Endothelial cell of umbilical vein (primary cell): ENCODE results near the gene ADAMTS17. TPM values are rescaled to one million over a fixed set of nuclear protein-coding genes. Genes with fewer than 3 reads are reported as not detected.

Experiments
- BruUV-seq: library from RNA; stranded (reverse); fragments of 400-500 nt; replicated peaks from 2 replicates; lab custom pipeline; 2021; lab: Mats Ljungman, UMichigan
- CTCF ChIA-PET: fragments of 300-600, 350-600 bp; sonication (Branson Sonifier 250); formaldehyde crosslinking; loops from one replicate; lab custom pipeline; 2021; ENCODE audit warnings: antibody characterized with exemption, inconsistent platforms; lab: Charles Lee
- POLR2A ChIA-PET: fragments of 300-600, 350-600 bp; sonication (Branson Sonifier 250); formaldehyde crosslinking; loops from one replicate; lab custom pipeline; 2021; ENCODE audit warnings: antibody characterized with exemption, inconsistent platforms; lab: Charles Lee
- DNase-seq: peaks from one replicate; pipeline ENCODE4 v3.0.0-alpha.2; 2011; ENCODE audit warnings: low read depth, low spot score
- FAIRE-seq: peaks from 2 replicates; lab custom pipeline; 2011; peaks lifted over from hg19 to GRCh38; lab: Jason Lieb, UNC
- H2AFZ ChIP-seq: 2 replicates; pipeline ENCODE4 v1.6.0; 2012; ENCODE audit warnings: low read depth, low read length, control low read depth, inconsistent platforms
- H3K27ac ChIP-seq: 2 replicates; pipeline ENCODE4 v1.5.1; 2011; ENCODE audit warnings: low read depth, mild to moderate bottlenecking, control low read depth, low read length, moderate library complexity; ENCODE audit not compliant: insufficient read depth
- H3K27me3 ChIP-seq, 2 experiments: 2 replicates each; pipeline versions ENCODE4 v1.6.0 to v1.6.1; 2011; ENCODE audit warnings: low read length in 2 of 2, mixed read lengths in 1 of 2; ENCODE audit not compliant: control insufficient read depth in 2 of 2, insufficient read depth in 2 of 2
- H3K36me3 ChIP-seq, 2 experiments: 2 replicates in 1 of 2; 3 replicates in 1 of 2; pipeline ENCODE4 v1.5.1; 2011; ENCODE audit warnings: low read length in 2 of 2, mild to moderate bottlenecking in 1 of 2, moderate library complexity in 1 of 2; ENCODE audit not compliant: control insufficient read depth in 2 of 2, insufficient read depth in 2 of 2; ENCODE audit errors: extremely low read depth in 1 of 2
- H3K4me1 ChIP-seq: 3 replicates; pipeline ENCODE4 v1.5.1; 2011; ENCODE audit warnings: mild to moderate bottlenecking, low read length; ENCODE audit not compliant: control insufficient read depth, insufficient read depth; ENCODE audit errors: extremely low read depth
- H3K4me2 ChIP-seq: 2 replicates; pipeline ENCODE4 v1.6.1; 2011; ENCODE audit warnings: low read length, control low read depth, mixed read lengths; ENCODE audit not compliant: insufficient read depth
- H3K4me3 ChIP-seq, 3 experiments: fragments of 200-600 bp in 1 of 3; sonication (generic), shearing (Covaris generic) in 1 of 3; replicated peaks in 1 of 3; 2 replicates each; pipeline ENCODE4 v1.5.1; 2011 to 2016; ENCODE audit warnings: control low read depth in 3 of 3, low read length in 3 of 3, mild to moderate bottlenecking in 2 of 3, inconsistent platforms in 1 of 3, low read depth in 1 of 3, moderate library complexity in 1 of 3; ENCODE audit not compliant: insufficient read depth in 1 of 3
- H3K79me2 ChIP-seq: 2 replicates; pipeline ENCODE4 v1.6.0; 2012; ENCODE audit warnings: low read length, inconsistent platforms; ENCODE audit not compliant: control insufficient read depth, insufficient read depth
- H3K9ac ChIP-seq: replicated peaks from 2 replicates; pipeline ENCODE3; 2011; ENCODE audit warnings: low read length, control low read depth; ENCODE audit not compliant: insufficient read depth; ENCODE audit errors: extremely low read depth
- H3K9me1 ChIP-seq: replicated peaks from 3 replicates; pipeline ENCODE4 v1.6.0; 2011; ENCODE audit warnings: mild to moderate bottlenecking, low read length; ENCODE audit not compliant: control insufficient read depth, insufficient read depth; ENCODE audit errors: extremely low read depth
- H3K9me3 ChIP-seq: replicated peaks from 2 replicates; pipeline ENCODE4 v1.5.1; 2012; ENCODE audit warnings: low read length, inconsistent platforms; ENCODE audit not compliant: control insufficient read depth, insufficient read depth
- H4K20me1 ChIP-seq: replicated peaks from 2 replicates; pipeline ENCODE3; 2011; ENCODE audit warnings: mild to moderate bottlenecking, low read length; ENCODE audit not compliant: control insufficient read depth, insufficient read depth; ENCODE audit errors: extremely low read depth
- CTCF ChIP-seq, 2 donors: IDR thresholded peaks; 1 replicate in 1 of 2; 2 replicates in 1 of 2; pipeline ENCODE4 v1.5.1; 2011; ENCODE audit warnings: low read length in 2 of 2, mild to moderate bottlenecking in 2 of 2, moderate library complexity in 2 of 2, control low read depth in 1 of 2, inconsistent platforms in 1 of 2, low read depth in 1 of 2; ENCODE audit not compliant: insufficient read depth in 1 of 2; ENCODE audit errors: extremely low read depth in 1 of 2
- EZH2 ChIP-seq: IDR thresholded peaks from 2 replicates; pipeline ENCODE4 v1.6.1; 2012; ENCODE audit warnings: borderline replicate concordance, low read depth, mild to moderate bottlenecking, moderate library complexity, low read length, inconsistent platforms; ENCODE audit not compliant: severe bottlenecking
- FOS ChIP-seq: IDR thresholded peaks from 2 replicates; pipeline ENCODE4 v1.6.1; 2011; ENCODE audit warnings: mild to moderate bottlenecking, low read length, moderate library complexity, borderline replicate concordance; ENCODE audit not compliant: insufficient read depth
- GATA2 ChIP-seq: IDR thresholded peaks from 2 replicates; pipeline ENCODE4 v1.7.0; 2011; ENCODE audit warnings: low read depth, mild to moderate bottlenecking, moderate library complexity, mixed read lengths, low read length; ENCODE audit not compliant: insufficient read length, insufficient read depth
- JUN ChIP-seq: IDR thresholded peaks from 2 replicates; pipeline ENCODE4 v1.6.1; 2011; ENCODE audit warnings: borderline replicate concordance, low read depth; ENCODE audit not compliant: insufficient read length, insufficient read depth
- MAX ChIP-seq: IDR thresholded peaks from 2 replicates; pipeline ENCODE4 v1.6.1; 2011; ENCODE audit not compliant: insufficient read depth, insufficient read length
- MYC ChIP-seq: IDR thresholded peaks from one replicate; pipeline ENCODE4 v1.6.1; 2011; ENCODE audit warnings: mild to moderate bottlenecking, low read depth, low read length
- POLR2A ChIP-seq: IDR thresholded peaks from 2 replicates; pipeline ENCODE4 v1.6.1; 2012; ENCODE audit warnings: low read depth, mild to moderate bottlenecking, control low read depth, low read length
- POLR2AphosphoS5 ChIP-seq: IDR thresholded peaks from 2 replicates; pipeline ENCODE4 v1.6.1; 2012; ENCODE audit warnings: low read depth, mild to moderate bottlenecking, control low read depth, low read length, moderate library complexity; ENCODE audit not compliant: insufficient read depth
- dilution Hi-C: fragments of 300-500 bp; cut with MboI; formaldehyde crosslinking; loops from one replicate; pipeline ENCODE4 v1.15.0; 2019; ENCODE audit warnings: low sequenced_read_pairs; ENCODE audit not compliant: extremely low pct_ligation_motif_present
- intact Hi-C: fragments of 100-400 bp; cut with micrococcal nuclease; formaldehyde crosslinking; loops from one replicate; pipeline ENCODE4 v1.10.0; 2022
- polyA plus RNA-seq, 4 experiments: library from polyadenylated mRNA; depleted of rRNA in 3 of 4; stranded (reverse) in 3 of 4; unstranded in 1 of 4; fragments of >200 nt; gene quantifications; 2 replicates each; pipeline versions ENCODE4 v1.2.1 to v1.2.3, GENCODE V29; 2011 to 2012; ENCODE audit warnings: missing spikeins in 1 of 4
- total RNA-seq: library from RNA; stranded (reverse); gene quantifications from 2 replicates; pipeline ENCODE4 v1.2.3, GENCODE V29; 2021

Gene ADAMTS17
- total and polyA plus RNA-seq, 2 donors (not counting 3 experiments of a cell fraction or from before 2014, with no cell fraction given) = 0.12 TPM; not detected in 1

GRCh38 chr15:99992611-99993231 lies 349.1 kb downstream of the ADAMTS17 start:
- POLR2A ChIA-PET = no interaction called here
- FAIRE-seq = no peak
- CTCF ChIA-PET = no interaction called here
- Histone ChIP-seq H3K27ac (no peak overlapping the region), H3K9me1 (no peaks in the 10 kb centered on the region), H2AFZ (no peak overlapping the region), H3K4me2 (no peak overlapping the region), H3K79me2 (no peaks in the 10 kb centered on the region), H3K27me3 (no peaks in the 10 kb centered on the region), H3K4me1 (no peaks in the 10 kb centered on the region), H3K9ac (no peak overlapping the region), H4K20me1 (no peaks in the 10 kb centered on the region), H3K9me3 (no peaks in the 10 kb centered on the region), H3K36me3 (no peaks in the 10 kb centered on the region), H3K4me3 (no peak overlapping the region)
- no peak for DNase-seq
- TF ChIP-seq MAX (no peak), POLR2AphosphoS5 (no peak), CTCF (IDR thresholded peaks at IDR 0.05; ENCODE audit: extremely low read depth in 1 of 2, insufficient read depth in 1 of 2, low read depth in 1 of 2, low read length in 2 of 2) (no peak), FOS (no peak), POLR2A (no peak), JUN (no peak), EZH2 (no peak), GATA2 (no peak), MYC (no peak)
- dilution Hi-C loops = no loop called here
- intact Hi-C loops = no loop called here
- no TSS peak for BruUV-seq
